ENCODE measurements around the gene MMP28.

The MMP28 gene

DNA sequence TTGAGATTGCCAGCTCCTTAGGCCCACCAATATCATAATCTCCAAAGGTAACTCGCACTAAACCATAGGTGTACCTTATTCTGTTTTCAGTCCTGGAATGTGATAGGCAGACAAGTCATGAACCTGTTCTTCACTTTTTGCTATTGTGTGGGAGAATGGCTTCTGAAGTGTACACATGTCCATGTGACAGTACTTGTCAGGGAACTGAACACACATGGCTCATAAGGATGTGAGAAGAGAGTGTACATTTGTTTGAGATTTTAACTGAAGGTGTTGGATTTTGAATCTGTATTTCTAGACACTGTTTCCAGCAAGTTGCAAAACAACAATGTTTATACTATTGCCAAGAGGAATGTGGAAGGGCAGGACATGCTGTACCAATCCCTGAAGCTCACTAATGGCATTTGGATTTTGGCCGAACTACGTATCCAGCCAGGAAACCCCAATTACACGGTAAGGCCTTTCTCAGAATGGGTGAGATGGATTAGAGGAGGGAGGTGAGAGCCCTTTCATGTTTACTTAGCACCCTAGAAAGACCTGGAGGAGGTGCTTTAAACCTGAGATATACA, 78.5 kb downstream of the MMP28 start:
- DNase-seq: no peak

DNA sequence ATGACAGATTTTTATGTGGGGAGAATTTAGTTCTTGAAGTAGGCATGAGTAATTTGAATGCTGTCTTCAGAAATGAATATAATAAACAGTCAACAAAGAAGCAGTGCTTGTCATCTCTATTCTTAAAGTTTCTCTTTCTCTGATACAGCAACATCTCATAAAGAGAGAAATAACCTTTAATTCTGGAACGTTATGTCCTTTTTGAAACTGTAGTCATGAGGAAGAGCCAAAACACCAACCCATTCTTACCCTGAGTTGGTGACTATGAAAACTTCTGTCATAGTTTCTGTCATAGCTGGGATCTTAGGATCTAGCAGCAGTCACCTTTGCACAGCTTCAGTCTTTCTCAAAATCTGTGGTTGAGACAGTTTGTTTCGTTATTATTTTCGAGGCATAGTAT, 79.3 kb downstream of the MMP28 start:
- no peak for DNase-seq

All from NCI-H2081 treated with DMSO at 0.1 percent for 48 hours (cell line).